GM12864 (cell line): ENCODE data around the gene THSD4.

ENCODE experiments used
- DNase-seq: peaks from one replicate; pipeline ENCODE4 v3.0.0-alpha.2; 2011; ENCODE audit warnings: low read depth
- H3K4me3 ChIP-seq: 2 replicates; pipeline ENCODE4 v1.5.1; 2011; ENCODE audit warnings: mild to moderate bottlenecking, low read depth, low read length, control low read depth
- CTCF ChIP-seq: IDR thresholded peaks from 2 replicates; pipeline ENCODE4 v1.5.1; 2011; ENCODE audit warnings: low read depth, mild to moderate bottlenecking, moderate library complexity, low read length, control low read depth, inconsistent platforms; ENCODE audit errors: missing control alignments

Gene THSD4

GRCh38 chr15:71646767-71647486, 531.7 kb downstream of the THSD4 start:
- DNase-seq: no peak
- no peak overlapping the region for H3K4me3 ChIP-seq
- no peak for TF ChIP-seq CTCF

- TF ChIP-seq CTCF: no peak
- DNase-seq: no peak
- H3K4me3 ChIP-seq: no peak overlapping the region
Measured at GRCh38 chr15:71647487-71647808, 532.2 kb downstream of the THSD4 start.

GRCh38 chr15:71648095-71648494, 532.8 kb downstream of the THSD4 start:
- no peak overlapping the region for H3K4me3 ChIP-seq
- TF ChIP-seq CTCF: no peak
- DNase-seq: no peak

- peak; percentile 4 for DNase-seq
- no peak for TF ChIP-seq CTCF
- H3K4me3 ChIP-seq: no peak overlapping the region
Measured at GRCh38 chr15:71649894-71650293, 534.6 kb downstream of the THSD4 start.

- no peak for DNase-seq
- H3K4me3 ChIP-seq: no peak overlapping the region
- TF ChIP-seq CTCF: no peak
Measured at GRCh38 chr15:71650603-71651002, 535.3 kb downstream of the THSD4 start.

- DNase-seq: peak; percentile 46
- H3K4me3 ChIP-seq: no peak overlapping the region
- peak; percentile 59 for TF ChIP-seq CTCF
Measured at GRCh38 chr15:71651750-71652186, 536.5 kb downstream of the THSD4 start.

GRCh38 chr15:71654042-71654719, 538.9 kb downstream of the THSD4 start:
- DNase-seq: no peak
- no peak for TF ChIP-seq CTCF
- H3K4me3 ChIP-seq: no peak overlapping the region
